NCI-H2196 treated with DMSO at 0.1 percent for 48 hours (cell line): Measurements from ENCODE around the gene FBXW11.
"Not testable (repeated sequence)": the region's sequence is repeated elsewhere in the genome, so short reads cannot be mapped to it uniquely, and the experiment has no call there.

Experiments
- DNase-seq: peaks from one replicate; lab custom pipeline; 2025; ENCODE audit not compliant: unreplicated experiment; lab: John Stamatoyannopoulos, UW

The FBXW11 gene

DNA sequence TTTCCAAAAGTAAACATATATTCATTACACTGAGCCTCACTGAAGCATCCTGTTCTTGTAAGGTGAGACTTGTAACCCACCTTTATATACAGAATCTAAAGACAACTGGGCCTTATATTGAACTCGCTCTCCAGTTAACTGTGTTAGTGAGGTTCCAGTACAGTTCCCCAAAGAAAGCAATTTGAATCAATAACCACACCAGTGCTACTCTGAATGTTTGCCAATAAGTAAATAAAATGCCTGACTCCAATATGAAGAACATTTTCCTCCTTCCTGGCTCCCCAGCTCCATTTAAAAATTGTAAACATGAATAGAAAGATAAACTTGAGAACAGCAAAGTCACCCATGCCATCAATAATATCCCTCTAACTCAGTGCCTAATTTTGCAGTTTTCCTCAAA, 50.1 kb downstream of the FBXW11 start:
- no peak for DNase-seq

DNA sequence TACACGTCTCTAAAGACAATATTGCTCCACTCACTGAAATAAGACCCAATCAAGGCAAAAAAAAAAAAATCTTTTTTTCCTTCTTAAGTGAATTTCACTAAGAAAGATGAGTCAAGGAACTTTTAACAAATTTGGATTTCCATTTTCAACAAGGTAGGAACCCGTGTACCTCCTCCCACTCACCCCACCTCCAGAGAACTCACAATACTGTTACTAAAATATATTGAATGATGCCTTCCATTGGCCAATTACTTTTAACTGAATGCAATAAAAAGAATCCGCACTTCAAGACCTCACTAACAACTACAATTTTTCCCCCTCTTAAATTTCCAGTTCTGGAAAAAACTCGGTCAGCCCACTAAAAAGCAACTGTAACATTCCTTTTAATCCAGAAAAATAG, 50.7 kb downstream of the FBXW11 start:
- no peak for DNase-seq

DNA sequence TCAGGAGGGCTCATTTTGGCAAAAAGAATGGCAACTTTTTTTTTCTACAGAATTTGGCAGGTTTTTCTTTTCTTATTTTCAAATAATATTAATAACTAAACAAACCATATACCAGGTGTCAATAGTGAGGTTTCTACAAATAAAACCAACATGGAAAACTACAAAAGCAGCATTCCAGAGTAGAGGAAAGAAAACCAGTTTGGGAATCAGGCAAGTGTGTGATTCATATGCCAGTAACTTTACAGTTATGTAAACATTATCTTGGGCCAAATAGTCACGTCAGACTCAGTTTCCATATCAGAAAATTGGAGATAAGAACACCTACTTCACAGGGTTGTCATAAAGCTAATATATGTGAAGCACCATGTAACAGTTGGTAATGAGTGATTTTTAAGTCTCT, 51.7 kb downstream of the FBXW11 start:
- no peak for DNase-seq

DNA sequence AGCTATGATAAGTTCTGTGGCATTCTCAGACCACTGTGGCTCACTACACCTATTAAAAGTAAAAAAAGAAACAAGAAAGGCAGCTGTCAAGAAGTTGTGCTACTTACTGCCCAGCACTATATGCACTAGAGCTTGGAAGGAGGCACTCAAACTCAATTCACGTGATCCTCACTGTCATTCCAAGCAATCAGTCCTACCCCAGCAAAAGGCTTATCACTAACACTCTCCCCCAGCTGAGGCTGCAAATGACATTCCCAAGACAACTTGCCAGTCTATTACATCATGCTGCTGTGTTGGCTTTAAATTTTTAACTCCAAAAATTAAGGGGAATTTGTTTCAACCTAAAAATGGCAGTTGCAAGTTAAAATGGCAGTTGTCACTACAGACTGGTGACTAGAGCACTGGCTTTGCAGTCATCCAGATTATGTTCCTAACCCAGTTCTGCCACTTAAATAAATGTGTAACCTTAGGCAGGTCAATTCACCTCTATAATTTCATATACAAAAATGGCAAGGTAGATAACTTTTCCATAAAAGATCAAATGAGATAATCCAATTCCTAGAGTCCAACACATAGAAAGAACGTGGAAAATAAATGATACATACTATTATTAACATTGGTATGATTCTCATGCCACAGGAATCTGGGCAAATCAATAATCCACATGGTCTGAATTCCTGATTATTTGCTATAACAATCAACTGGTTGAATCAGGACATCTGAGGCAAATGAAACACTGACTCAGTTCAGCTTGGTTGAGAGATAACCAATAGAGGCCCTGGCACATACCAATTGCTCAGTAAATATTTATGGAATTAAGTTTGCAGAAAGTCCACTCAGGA, 52.4 kb downstream of the FBXW11 start:
- no peak for DNase-seq

DNA sequence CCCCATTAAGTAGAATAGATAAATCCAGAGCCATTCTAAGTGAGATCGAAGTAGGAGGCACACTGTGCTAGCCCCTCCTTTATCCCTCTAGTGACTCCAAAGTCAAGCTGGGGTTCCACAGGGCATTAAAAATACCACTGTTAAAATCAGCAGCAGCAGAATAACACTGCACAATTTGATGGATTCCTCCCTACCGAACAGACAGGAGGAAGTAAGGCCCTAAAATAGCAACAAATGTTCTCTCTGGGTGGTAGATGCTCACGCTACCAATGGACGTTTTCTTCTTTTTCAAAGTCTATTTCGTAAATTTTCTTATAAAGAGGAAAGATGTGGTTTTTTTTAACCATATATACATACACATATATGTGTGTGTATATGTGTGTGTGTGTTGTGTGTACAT, 54.4 kb downstream of the FBXW11 start:
- no peak for DNase-seq

DNA sequence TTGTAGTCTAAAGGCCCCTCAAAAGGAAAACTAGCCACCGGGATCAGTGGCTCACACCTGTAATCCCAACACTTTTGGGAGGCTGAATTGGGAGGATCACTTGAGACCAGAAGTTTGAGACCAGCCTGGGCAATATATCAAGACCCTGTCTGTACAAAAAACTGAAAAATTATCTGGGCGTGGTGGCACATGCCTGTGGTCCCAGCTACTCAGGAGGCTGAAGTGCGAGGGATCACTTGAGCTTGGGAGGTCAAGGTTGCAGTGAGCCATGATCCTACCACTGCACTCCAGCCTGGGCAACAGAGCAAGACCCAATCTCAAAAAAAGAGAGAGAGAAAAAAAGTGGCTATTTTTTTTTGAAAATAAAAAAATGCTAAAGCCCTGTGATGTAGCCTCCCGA, 55.2 kb downstream of the FBXW11 start:
- DNase-seq = no peak

DNA sequence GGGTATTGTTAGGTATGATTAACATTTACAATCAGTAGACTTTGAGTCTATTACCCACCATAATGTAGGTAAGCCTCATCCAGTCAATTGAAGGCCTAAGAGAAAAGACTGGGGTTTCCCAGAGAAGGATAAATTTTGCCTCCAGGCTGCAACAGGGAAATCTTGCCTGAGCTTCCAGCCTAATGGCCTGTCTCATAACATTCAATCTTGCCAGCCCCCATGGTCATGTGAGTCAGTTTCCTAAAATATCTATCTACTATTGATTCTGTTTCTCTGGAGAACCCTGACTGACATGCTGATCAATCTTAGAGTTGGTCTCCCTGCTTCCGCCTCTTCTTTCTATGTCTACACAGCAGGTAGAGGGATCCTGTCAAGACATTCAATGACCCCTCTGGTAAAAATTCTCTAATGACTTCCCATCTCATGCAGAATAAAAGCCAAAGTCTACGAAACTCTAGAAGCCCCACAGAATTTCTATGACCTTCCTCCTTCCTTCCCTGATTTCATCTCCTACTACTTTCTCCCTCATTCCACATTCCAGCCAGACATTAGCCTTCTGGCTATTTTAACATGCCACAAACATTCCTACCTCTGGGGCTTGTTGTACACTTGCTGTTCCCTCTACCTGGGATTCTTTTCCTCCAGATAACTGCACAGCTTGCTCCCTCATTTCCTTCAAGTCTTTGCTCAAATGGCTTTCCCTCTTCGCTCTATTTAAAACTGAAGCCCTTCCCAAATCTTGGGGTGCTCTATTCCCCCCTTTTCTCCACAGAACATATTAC, 60.2 kb downstream of the FBXW11 start:
- no peak for DNase-seq

DNA sequence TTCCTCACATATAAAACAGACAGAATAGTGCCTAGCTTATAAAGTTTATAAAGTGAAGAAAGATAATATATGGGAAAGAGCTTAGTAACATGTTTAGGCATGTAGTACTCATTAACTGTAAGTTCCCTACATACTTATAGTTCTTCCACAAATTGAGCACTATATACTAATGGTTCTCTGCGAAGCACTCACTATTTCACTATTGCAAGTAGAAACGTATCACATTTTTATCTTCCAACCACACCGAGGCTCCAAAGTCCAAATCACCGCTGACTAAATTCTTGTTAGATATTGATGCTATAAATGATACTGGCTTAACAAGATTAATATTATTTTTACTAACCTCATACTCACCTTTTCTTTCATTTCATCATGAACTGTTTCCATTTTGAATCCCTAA, 61.0 kb downstream of the FBXW11 start:
- no peak for DNase-seq

DNA sequence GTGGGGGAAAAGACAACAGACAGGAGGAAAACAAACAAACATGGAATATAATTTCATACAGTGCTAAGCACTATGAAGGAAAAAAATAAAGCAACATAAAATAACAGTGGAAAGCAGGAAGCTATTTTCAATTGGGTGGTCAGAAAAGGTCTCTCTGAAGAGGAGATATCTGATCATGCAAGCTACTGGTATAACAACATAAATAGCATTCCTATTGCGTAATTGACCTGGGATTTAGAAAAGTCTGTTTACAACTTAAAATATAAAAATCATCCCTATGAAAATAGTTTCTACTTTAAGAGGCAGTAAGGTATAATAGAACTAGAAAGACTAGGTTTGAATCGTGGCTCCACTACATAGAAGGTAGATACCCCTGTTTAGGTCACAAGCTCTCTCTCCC, 61.4 kb downstream of the FBXW11 start:
- no peak for DNase-seq

DNA sequence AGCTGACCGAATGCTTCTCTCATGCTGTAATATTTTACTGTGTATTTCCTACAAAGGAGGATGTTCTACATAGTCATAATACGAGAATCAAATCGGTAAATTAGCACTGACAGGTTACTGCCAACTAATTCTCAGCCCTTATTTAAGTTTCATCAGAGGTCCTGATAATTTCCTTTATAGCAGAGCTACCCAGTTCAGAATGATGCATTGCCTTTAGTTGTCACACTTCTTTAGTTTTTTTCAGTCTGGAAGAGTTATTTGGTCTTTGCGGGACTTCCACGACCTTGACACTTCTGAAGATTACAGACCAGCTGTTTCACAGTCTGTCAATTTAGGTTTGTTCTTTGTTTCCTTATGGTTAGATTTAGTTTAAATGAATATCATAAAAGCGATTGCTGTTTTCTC, 64.3 kb downstream of the FBXW11 start:
- not testable (repeated sequence) for DNase-seq

DNA sequence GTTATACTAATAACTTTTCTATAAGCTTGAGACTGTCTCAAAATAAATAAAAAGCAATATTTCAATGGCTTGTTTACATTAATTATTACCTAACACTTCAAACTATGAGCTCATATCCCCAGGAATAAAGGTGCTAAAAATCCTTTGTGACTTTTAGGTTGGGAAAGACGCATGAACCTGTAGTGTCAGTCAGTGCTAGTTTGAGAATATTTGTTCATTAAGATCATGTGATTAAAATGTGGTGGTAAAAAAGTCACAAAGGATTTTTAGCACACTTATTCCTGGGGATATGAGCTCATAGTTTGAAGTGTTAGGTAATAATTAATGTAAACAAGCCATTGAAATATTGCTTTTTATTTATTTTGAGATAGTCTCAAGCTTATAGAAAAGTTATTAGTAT, 64.8 kb downstream of the FBXW11 start:
- DNase-seq = not testable (repeated sequence)

DNA sequence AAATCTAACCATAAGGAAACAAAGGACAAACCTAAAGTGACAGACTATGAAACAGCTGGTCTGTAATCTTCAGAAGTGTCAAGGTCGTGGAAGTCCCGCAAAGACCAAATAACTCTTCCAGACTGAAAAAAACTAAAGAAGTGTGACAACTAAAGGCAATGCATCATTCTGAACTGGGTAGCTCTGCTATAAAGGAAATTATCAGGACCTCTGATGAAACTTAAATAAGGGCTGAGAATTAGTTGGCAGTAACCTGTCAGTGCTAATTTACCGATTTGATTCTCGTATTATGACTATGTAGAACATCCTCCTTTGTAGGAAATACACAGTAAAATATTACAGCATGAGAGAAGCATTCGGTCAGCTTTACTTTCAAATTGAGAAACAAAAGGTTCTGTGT, 65.2 kb downstream of the FBXW11 start:
- not testable (repeated sequence) for DNase-seq

DNA sequence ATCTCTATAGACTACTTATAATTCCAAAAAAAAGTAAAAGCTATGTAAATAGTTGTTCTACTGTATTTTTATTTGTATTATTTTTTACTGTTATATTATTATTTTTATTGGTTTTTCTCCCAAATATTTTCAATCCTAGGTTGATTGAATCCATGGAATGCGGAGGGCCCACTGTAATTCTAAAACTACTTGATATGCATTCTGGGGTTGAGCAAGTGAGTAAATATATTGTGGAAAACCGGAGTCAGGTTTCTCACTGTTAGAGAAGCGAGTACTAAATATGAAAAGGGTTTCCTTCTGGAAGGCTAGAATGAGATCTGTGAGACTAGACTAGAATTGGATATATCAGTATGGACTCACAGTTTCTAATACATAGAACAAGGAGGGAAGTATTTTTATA, 66.5 kb downstream of the FBXW11 start:
- DNase-seq = no peak

DNA sequence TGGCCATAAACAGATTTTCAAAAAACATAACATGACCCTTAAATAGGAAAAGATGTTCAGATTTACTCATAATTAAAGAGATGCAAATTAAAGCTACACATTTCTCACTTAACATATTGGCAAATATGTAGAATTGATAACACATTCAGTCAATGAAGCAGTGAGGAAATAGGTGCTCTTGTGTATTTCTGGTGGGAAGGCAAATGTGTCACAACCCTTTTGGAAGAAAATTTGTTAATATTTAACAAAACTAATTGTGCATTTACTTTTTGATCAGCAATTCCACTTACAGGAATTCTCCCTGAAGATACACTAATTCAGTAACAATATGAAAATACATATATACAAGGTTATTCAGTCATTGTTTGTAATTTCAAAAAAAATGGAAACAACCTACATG, 68.1 kb downstream of the FBXW11 start:
- DNase-seq = no peak

DNA sequence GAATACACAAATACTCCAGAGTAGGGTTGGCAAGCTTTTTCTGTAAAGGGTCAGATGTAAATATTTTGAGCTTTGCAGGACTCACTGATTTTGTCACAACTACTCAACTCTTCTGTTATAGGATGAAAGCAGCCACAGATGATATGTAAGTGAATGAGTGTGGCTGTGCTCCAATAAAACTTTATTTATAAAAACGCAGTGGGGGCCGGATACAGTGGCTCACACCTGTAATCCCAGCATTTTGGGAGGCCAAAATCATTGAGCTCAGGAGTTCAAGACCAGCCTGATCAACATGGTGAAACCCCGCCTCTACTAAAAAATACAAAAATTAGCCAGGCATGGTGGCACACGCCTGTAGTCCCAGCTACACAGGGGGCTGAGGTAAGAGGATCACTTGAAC, 69.1 kb downstream of the FBXW11 start:
- no peak for DNase-seq

DNA sequence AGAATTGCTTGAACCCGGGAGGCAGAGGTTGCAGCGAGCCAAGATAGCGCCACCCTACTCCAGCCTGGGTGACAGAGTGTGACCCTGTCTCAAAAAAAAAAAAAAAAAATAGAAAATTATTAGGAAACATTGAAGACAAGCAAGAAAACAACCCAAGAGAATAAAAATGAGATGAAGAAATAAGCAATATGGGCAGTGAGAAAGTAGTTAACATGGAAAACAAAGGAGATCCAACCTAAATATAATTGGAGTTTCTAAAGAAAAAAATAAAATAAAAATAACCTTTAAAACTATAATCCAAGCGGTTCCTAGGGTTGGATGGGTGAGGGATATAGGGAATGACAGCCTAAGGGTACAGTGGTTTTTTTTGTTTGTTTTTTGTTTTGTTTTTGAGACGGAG, 71.9 kb downstream of the FBXW11 start:
- no peak for DNase-seq

DNA sequence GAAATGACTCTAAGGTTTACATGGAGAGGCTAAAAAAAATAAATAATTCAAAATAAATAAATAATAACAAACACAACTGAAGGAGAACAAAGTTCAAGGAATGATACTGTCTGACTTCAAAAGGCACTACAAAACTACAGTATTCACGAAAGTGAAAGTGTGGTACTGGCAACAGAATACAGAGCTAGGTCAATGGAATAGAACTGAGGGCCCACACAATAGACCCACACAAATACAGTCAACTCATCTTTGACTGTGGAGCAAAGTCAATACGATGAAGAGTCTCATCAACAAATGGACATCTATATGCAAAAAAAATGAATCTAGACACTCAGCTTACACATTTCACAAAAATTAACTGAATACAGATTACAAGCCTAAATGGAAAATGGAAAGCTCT, 75.3 kb downstream of the FBXW11 start:
- no peak for DNase-seq

DNA sequence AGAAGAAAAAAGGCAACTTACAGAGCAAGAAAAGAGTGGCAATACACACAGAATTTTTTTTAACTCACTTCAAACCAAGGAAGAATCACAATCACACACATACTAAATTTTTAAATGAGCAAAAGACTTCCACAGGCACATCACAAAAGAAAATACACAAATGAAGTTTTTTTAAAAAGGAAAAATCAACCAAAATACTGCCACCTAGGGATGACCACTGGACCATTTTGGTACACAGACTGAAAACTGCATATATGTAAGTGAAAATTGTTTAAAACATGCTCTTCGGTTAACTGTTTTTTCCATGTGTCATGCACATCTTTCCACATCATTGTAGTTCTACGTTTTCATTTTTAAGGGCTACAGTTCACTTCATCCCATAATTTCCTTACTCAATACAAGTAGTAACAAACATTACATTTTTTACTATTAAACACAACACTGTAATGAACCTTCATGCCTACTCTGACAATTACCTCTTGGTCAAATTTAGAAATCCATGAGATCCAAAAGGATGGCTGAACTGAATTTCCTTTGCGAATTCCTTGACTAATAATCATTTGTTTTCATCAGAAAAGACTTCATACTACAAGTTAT, 79.0 kb downstream of the FBXW11 start:
- no peak for DNase-seq

DNA sequence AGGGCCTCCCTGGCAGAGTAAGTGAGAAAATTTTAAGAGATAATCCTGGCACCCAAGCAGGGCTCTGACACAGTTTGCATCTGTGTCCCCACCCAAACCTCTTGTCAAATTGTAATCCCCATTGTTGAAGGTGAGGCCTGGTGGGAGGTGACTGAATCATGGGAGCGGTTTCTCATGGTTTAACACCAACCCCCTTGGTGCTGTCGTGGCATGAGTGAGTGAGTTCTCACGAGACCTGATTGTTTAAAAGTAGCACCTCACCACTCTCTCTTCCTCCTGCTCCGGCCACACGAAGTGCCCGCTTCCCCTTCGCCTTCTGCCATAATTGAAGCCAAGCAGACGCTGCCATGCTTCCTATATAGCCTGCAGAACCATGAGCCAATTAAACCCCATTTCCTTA, 80.1 kb downstream of the FBXW11 start:
- no peak for DNase-seq

DNA sequence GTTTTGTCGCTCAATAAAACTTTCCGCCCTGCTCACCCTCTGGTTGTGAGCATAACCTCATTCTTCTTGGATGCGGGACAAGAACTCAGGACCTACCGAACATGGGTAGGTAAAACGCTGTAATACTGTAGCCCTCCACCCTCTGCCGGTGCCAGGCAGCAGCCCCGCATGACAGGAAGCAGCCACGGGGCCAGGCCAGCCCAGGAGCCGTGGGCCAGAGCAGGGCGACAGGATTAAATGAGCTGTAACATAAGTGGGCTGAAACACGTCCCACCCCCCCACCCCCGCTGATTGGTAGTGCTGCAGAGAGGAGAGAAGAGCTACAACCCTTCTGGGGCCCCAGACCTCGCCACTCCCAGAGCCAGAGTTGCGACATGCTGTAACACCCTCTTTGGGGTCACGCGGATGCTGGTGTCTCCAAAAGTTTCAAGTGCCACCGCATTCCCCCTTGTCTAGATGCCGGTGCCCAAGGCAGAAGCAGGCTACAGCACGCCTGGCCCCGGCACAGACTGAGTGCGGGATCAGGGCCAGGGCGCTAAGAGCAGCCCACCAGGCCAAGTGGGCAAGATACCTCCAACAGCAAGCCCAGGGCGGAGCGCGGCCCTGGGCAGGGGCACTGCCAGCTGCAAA, 81.8 kb downstream of the FBXW11 start:
- no peak for DNase-seq

DNA sequence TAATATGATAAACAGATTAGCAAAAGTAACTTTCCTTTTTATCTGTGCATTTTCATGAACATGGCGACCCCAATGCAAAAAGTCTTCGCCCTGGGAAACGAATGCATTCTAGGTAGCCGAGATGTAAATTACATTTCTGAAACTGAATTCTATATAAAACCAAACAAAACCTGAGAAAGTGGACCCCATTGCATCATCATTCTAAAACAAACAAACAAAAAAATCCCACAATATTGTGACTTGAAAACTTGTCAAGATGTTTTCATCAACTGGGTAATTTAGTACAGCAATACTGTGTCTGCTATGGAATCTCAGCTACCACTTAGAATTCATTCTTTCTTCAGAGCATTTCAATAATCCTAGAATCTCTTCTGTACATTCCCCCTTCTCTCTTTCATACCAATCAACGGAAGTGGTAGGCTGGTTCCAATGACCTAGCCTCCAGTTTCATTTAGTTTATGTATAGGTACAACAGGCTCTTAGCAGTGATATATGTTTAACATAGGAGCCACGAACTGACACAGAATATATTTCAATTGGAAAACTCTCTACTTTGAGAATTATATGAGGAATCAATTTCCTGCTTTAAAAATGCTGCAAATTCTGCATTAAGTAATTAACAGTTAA, 85.6 kb downstream of the FBXW11 start:
- no peak for DNase-seq
